GM12801 (cell line): ENCODE measurements around the gene CFAP251.

Experiments used
- TF ChIP-seq, protein P1 (sequence below): IDR thresholded peaks from one replicate; pipeline ENCODE4 v1.5.1; 2011; ENCODE audit warnings: control low read depth; ENCODE audit not compliant: insufficient read length; ENCODE audit errors: extremely low read depth

CFAP251 gene

DNA sequence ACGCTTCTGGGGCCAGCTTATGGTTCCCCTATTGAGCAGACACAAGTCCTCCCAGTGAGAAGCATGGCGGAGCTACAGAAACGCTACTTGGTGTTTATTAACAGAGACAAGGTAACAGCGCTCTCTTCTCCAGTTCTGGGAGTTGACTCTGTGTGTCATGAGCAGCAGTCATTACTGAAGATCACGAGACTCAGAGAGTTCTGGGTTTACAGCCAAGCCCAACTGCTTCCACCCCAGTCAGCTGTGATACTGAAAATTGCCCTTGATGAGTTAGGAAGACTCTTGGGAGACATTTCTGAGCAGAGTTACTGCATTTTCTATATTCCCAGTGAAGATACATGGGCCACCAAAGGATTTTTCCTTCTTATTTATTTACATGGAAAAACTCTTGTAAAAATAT lies 48.6 kb downstream of the CFAP251 start:
- TF ChIP-seq, protein P1, sequence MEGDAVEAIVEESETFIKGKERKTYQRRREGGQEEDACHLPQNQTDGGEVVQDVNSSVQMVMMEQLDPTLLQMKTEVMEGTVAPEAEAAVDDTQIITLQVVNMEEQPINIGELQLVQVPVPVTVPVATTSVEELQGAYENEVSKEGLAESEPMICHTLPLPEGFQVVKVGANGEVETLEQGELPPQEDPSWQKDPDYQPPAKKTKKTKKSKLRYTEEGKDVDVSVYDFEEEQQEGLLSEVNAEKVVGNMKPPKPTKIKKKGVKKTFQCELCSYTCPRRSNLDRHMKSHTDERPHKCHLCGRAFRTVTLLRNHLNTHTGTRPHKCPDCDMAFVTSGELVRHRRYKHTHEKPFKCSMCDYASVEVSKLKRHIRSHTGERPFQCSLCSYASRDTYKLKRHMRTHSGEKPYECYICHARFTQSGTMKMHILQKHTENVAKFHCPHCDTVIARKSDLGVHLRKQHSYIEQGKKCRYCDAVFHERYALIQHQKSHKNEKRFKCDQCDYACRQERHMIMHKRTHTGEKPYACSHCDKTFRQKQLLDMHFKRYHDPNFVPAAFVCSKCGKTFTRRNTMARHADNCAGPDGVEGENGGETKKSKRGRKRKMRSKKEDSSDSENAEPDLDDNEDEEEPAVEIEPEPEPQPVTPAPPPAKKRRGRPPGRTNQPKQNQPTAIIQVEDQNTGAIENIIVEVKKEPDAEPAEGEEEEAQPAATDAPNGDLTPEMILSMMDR: no peak

- TF ChIP-seq, protein P1: no peak
Observed at GRCh38 chr12:121968876-121969275, 50.5 kb downstream of the CFAP251 start.

DNA sequence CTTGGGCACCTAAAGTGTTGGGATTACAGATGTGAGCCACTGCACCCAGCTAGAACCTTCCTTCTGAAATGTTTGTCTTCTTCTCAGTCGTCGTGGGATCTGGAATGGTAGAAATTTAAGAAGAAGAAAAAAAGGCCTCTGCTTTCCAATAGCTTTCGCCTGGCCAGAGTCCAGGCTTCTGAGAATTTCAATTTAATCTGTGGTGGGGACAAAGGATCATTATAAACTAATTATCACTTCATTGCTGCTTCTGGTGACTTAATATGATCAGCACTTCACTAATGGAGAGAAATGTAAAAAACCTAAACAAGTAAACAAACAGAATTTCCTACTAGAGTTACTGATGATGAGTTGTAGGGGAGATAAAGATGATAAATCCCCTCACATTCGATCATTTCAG lies 51.3 kb downstream of the CFAP251 start:
- TF ChIP-seq, protein P1: no peak

GRCh38 chr12:121970581-121971300 lies 52.3 kb downstream of the CFAP251 start:
- TF ChIP-seq, protein P1: no peak

DNA sequence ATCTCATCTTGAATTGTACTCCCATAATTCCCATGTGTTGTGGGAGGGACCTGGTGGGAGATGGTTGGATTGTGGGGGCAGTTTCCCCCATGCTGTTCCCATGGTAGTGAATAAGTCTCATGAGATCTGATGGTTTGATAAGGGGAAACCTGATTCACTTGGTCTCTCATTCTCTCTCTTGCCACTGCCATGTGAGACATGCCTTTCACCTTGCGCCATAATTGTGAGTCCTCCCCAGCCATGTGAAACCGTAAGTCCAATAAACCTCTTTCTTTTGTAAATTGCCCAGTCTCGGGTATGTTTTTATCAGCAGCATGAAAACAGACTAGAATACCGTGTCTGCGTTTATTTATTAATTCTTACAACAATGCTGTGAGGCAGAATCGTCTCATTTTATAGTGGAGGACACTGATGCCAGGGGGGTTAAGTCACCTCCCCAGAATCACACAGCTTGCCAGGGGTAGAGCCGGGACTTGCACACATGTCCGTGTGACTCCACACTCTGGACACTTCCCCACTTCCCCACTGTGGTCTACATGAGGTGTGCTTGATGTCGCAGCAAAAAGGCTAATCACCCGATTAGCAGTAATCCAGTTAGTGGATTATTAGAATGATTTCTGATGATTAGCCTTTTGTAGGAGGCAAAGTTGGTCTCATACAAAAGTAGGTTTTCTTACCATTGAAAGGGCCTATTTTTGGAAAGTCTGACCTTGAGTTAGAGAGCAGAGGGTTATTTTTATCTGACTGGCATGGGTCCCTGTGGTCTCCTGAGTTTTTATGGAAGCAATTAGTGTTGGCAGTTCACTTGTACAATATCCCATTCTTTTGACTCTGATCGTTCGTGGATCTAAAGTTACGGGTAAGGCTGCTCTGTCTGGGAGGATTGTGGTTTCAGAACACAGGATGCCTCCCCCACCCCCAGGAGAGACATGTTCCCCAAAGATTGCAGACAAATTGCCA lies 55.9 kb downstream of the CFAP251 start:
- TF ChIP-seq, protein P1: no peak

GRCh38 chr12:121975021-121975420 lies 56.6 kb downstream of the CFAP251 start:
- TF ChIP-seq, protein P1: no peak

GRCh38 chr12:121976950-121977349 lies 58.6 kb downstream of the CFAP251 start:
- TF ChIP-seq, protein P1: no peak
